Uterus (tissue), 2 donors: ENCODE data around the gene STPG4.

ENCODE experiments used
- CTCF ChIP-seq, 4 experiments: fragments of 200-600 bp in 2 of 4; fragments of 450-650 bp in 2 of 4; sonication (generic) in 2 of 4; IDR thresholded peaks; one replicate each; pipeline ENCODE4 v1.5.1; 2016 to 2019; ENCODE audit warnings: antibody characterized with exemption in 4 of 4, mild to moderate bottlenecking in 2 of 4, moderate library complexity in 1 of 4
- POLR2A ChIP-seq, 2 donors: fragments of 450-650 bp; IDR thresholded peaks; one replicate each; pipeline ENCODE4 v1.6.1; 2016; ENCODE audit warnings: antibody characterized with exemption in 2 of 2, mild to moderate bottlenecking in 1 of 2, moderate library complexity in 1 of 2

- no peak for TF ChIP-seq POLR2A (IDR thresholded peaks at IDR 0.05)
- TF ChIP-seq CTCF (IDR thresholded peaks at IDR 0.05): no peak
Observed at GRCh38 chr2:47169784-47170183, 14.7 kb upstream of the STPG4 start.
